ENCODE results near the gene BAZ1A.

GRCh38 chr14:34843011-34843554 is 32.1 kb downstream of the BAZ1A start:
- TF ChIP-seq CTCF (IDR thresholded peaks at IDR 0.05): no peak
- TF ChIP-seq POLR2A (IDR thresholded peaks at IDR 0.05): no peak

Measured in heart left ventricle (tissue), 13 donors.